22Rv1 (cell line): ENCODE data around the gene DPF3.

Experiments
- H3K27ac ChIP-seq: fragments of 450-650 bp; 2 replicates; pipeline ENCODE4 v1.5.1; 2017
- CTCF ChIP-seq: fragments of 450-650 bp; IDR thresholded peaks from 2 replicates; pipeline ENCODE4 v1.5.1; 2017; ENCODE audit warnings: mild to moderate bottlenecking
- ZFX ChIP-seq: fragments of 450-650 bp; IDR thresholded peaks from 2 replicates; pipeline ENCODE4 v1.6.1; 2017; ENCODE audit warnings: antibody characterized with exemption, borderline replicate concordance

Gene DPF3

GRCh38 chr14:72839753-72840607 is 53.9 kb downstream of the DPF3 start:
- TF ChIP-seq CTCF (no peak), ZFX (no peak)
- H3K27ac ChIP-seq, result no peak overlapping the region

GRCh38 chr14:72839351-72839750 is 54.5 kb downstream of the DPF3 start:
- no peak overlapping the region for H3K27ac ChIP-seq
- TF ChIP-seq ZFX, result no peak
- TF ChIP-seq CTCF, result no peak

GRCh38 chr14:72836085-72836484 is 57.8 kb downstream of the DPF3 start:
- no peak overlapping the region for H3K27ac ChIP-seq
- TF ChIP-seq CTCF (no peak), ZFX (no peak)

GRCh38 chr14:72833174-72833573 is 60.7 kb downstream of the DPF3 start:
- TF ChIP-seq CTCF (no peak), ZFX (no peak)

DNA sequence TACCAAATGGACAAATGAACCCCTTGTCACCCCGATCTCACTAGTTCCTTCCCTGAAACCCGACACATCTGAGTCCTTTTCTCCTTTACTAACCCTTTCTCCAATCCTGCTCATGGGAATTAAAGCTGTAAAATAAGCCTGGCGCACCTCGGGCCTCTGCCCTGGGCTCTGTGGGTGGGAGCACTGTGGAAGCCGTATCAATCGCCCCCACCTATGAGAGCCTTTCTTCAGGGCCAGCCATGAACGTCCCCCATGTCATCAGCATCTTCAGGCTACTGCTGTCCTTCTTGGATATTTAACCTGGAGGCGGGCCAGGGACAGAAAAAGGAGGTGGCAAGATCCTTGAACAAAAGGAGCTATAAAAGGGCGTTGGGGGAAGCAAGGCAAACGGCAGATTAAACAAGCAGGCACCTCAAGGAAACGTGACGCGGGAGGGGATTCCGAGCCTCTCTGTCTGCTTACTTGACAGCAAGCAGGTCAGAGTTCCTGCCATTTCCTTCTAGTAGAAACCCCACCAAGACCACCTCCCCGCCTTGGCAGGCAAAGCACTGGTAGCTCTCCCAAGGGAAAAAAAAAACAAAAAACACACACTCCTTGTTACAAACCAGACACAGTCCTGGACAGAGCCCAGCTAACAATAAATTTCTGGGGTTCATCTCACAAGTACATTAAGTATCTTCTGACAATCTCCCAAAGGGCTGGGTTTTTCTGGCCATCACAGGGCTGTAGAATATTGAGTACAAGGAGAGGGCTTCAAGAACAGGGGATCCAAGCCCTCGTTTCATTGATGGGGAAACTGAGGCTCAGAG is 62.9 kb downstream of the DPF3 start:
- TF ChIP-seq ZFX, result no peak
- no peak for TF ChIP-seq CTCF
- no peak overlapping the region for H3K27ac ChIP-seq

More at GRCh38 chr14:72833174-72833573, 60.7 kb downstream of the DPF3 start:
- H3K27ac ChIP-seq, result no peak overlapping the region

DNA sequence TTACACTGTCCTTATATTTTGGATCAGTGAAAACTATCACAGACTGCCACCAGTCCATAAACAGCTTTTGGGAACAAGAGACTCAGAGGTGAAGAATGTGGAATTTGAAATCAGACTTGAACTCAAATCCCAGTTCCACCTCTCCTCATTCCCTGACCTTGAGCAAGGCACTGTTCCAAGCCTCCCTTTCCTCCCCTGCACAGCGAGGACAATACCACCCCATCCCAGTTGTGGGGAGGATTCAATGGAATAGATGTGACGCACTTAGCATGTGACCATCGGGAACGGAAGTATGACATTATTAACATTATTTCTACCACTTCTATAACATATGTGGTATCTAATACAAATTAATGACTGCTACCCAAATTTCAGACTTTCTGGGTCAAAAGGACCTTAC is 63.5 kb downstream of the DPF3 start:
- TF ChIP-seq ZFX (no peak), CTCF (no peak)
- H3K27ac ChIP-seq, result no peak overlapping the region

- no peak for TF ChIP-seq ZFX
- no peak for TF ChIP-seq CTCF
- no peak overlapping the region for H3K27ac ChIP-seq
Observed at GRCh38 chr14:72828604-72829003, 65.3 kb downstream of the DPF3 start.
